ENCODE measurements around the gene TLE3.

The TLE3 gene

GRCh38 chr15:70100474-70101341 lies 3.0 kb upstream of the TLE3 start:
- in situ Hi-C loops (cut with MboI; ENCODE audit: low sequenced_read_pairs): no loop called here

DNA sequence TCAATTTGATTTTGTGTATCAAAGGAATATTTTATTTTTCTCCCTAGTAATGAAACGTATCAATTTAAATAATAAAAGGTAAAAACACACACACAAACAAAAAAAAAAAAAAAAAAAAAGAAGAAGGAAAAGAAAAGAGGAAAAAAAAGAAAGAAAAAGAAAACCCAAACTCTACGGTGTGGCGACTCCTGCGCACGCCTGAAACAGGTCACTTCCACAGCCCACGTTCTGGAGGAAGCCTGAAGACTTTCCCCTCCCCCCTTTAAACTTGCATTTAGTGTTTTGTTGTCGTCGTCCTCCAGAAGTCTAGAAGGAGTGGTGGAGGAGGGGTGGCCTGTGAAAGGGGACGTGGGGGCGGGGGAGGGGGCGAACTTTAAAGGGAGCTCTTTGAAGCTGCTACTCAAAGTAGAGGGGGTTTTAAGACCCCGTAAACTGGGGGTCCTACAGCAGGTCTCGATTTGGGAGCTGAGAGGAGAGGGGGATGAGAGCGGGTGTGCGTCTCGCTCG lies 2.3 kb upstream of the TLE3 start:
- in situ Hi-C loops (cut with MboI; ENCODE audit: low sequenced_read_pairs): loop anchor here (25.0 kb wide), 1 partner anchor 387 kb away; no protein-coding TSS in a partner anchor

GRCh38 chr15:70099167-70099966 lies 1.6 kb upstream of the TLE3 start:
- in situ Hi-C loops (cut with MboI; ENCODE audit: low sequenced_read_pairs): loop anchor here (25.0 kb wide), 1 partner anchor 388 kb away; no protein-coding TSS in a partner anchor

GRCh38 chr15:70098461-70099166 lies 897 bp upstream of the TLE3 start:
- in situ Hi-C loops (cut with MboI; ENCODE audit: low sequenced_read_pairs): loop anchor here (25.0 kb wide), 1 partner anchor 389 kb away; no protein-coding TSS in a partner anchor

DNA sequence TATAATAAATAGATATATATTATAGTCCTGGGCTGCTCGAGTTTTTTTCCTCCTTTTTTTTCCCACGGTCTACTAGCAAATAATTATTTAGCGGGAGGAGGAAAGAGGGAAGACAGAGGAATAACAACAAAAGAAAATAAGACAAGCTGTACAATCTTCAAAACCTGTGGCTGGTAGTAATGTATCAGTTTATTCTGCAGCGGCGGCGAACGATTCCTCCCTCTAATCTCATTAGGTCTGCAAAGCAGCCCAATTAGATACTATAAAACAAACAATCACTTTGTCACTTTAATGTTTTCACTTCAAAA lies 390 bp upstream of the TLE3 start:
- in situ Hi-C loops (cut with MboI; ENCODE audit: low sequenced_read_pairs): loop anchor here (25.0 kb wide), 1 partner anchor 389 kb away; no protein-coding TSS in a partner anchor

GRCh38 chr15:70097063-70097320 lies 725 bp downstream of the TLE3 start:
- in situ Hi-C loops (cut with MboI; ENCODE audit: low sequenced_read_pairs): loop anchor here (25.0 kb wide), 1 partner anchor 390 kb away; no protein-coding TSS in a partner anchor

DNA sequence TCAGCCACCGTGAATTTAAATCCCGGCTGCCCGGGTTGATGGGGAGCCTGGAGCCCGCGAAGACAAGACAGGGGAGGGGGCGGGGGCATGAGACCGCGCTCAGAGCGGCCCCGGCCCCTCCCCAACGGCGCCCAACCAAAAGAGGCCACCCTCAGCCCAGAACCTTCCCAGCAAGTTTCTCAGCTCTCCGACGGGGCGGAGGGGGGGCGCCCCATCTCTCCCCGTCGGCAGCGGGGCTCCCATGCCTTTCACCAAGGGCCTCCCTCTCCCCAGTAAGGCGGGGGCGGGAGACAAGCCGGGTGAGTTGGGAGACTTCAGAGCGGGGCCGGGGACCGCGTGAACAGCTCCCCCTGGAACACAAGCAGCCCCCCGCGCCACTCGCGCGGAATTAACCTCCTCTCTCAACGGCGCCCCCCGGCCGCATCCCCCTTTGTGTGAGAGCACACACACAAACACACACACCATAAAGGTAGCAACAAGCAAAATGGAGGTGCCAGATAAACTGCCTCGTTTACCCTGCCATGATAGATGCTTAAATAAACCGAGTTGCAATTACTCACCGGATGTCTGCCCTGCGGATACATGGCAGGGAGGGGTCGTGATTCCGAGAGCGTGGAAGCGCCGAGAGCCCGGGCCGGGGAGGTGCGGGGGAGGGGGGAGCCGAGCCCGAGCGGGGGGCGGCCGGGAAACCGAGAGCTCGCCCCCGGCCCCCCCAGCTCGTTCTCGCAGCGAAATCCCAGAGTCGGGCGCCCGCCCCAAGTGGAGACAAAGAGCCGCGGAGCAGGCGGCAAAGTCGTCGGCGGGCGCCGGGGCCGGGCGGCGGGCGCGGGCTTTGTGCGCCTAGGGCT lies 1.3 kb downstream of the TLE3 start:
- in situ Hi-C loops (cut with MboI; ENCODE audit: low sequenced_read_pairs): loop anchor here (25.0 kb wide), 1 partner anchor 391 kb away; no protein-coding TSS in a partner anchor

- in situ Hi-C loops (cut with MboI; ENCODE audit: low sequenced_read_pairs): loop anchor here (25.0 kb wide), 1 partner anchor 392 kb away; no protein-coding TSS in a partner anchor
Measured at GRCh38 chr15:70095408-70096214, 2.1 kb downstream of the TLE3 start.

DNA sequence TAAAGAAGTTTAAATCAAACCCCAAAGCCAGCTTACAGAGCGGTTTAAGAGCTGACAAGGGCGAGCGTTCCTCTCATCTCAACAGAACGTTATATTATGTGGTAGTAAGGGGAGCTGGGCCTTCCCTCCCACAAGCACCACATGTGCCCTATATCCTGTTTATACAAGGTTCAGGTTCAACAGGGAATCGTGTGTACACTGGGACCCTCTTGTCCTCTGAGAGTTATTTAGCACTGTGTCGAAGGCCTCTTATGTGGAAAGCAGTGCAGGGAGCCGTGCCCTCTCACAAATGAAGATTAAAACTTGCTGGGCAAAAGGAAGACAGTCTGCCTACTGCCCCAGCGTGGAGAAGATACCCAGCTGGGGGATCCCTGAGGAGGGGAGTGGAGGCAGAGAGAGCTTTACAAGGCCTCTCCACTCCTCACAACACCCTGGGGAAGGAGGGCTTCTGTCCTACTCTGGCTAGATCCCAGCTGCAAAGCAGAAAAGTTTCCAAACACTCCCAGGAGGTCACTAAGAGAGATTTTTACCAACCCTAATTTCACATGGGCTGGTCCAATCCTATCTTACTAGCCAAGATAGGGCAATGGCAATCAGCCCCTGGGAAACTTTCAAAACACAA lies 2.9 kb downstream of the TLE3 start:
- in situ Hi-C loops (cut with MboI; ENCODE audit: low sequenced_read_pairs): loop anchor here (25.0 kb wide), 1 partner anchor 392 kb away; no protein-coding TSS in a partner anchor

- in situ Hi-C loops (cut with MboI; ENCODE audit: low sequenced_read_pairs): loop anchor here (25.0 kb wide), 1 partner anchor 394 kb away; no protein-coding TSS in a partner anchor
Measured at GRCh38 chr15:70093481-70094319, 4.0 kb downstream of the TLE3 start.

DNA sequence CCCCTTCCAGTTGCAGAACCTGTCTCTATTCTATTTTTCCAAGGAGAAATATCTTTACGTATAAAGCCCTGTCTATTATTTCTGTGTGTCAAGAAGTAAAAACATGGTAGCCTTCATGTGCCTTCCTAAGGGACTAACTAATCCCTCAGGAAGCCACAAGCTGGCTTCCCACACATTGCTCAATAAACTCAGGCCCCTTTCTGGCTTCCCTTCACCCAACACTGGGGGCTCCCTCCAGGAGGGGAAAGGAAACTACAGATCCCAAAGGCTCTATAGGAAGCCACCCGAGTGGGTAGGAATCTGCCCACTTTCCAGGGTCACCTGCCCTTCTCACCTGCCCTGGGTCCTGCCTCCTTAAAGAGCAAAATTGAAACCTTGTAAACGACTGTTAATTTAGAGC lies 4.6 kb downstream of the TLE3 start:
- in situ Hi-C loops (cut with MboI; ENCODE audit: low sequenced_read_pairs): loop anchor here (25.0 kb wide), 1 partner anchor 394 kb away; no protein-coding TSS in a partner anchor

DNA sequence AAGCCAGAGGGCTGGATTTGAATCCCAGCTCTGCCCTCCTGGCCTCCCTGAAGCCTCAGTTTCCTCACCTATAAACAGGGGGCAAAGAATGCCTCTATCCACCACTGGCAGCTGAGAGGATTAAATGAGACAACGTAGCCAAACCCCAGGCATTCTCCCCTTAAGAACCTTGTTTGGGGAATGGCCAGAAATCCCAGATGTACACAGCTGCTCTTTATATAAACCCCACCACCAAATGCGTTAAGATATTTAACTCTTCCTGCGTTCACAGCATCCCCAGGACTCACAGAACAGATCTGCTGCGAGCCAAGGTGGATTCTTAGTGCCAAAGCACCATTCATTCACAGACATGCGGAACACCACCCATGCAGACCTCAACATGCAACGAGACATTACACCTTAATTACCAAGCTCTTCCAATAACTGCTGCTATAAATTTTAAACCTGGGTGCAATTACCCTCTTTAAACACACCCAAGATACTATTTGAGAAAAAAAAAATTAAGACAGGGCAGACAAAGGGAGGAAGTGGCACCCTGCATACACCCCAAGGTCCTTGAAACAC lies 5.2 kb downstream of the TLE3 start:
- in situ Hi-C loops (cut with MboI; ENCODE audit: low sequenced_read_pairs): loop anchor here (25.0 kb wide), 1 partner anchor 395 kb away; no protein-coding TSS in a partner anchor

DNA sequence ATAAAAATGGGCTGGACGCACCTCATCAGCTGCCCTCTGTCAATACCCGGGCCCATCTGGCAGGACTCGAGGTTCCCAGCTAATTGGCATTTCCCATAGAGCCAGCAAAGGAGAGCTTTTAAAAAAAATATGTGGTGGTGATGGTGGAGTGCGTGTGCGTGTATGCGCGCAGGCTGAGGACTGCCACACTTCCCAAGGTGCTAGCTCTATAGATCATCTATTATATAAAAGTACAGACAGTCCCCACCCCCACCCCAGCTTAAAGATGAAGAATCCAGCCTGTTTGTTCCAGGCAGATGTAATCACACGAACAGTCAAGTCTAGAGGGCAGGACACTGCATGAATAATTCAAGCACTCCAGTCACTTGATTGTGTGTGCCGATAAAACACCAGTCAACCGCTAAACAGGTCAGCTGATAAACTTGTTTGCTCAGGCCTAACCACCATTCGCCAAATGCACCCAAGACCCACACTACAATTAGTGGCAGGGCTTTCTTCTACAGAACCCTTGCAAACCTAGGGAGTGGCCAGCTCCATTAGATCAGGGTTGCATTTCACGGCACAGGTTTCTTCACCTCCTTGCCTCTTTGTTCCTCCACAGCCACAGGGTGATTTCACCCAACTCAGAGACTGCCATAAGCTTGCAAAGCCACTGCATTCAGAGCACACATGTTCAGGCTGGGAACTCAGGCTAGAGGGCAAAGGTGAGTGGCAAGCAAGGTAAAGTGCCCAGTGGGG lies 5.8 kb downstream of the TLE3 start:
- in situ Hi-C loops (cut with MboI; ENCODE audit: low sequenced_read_pairs): loop anchor here (25.0 kb wide), 1 partner anchor 395 kb away; no protein-coding TSS in a partner anchor

- in situ Hi-C loops (cut with MboI; ENCODE audit: low sequenced_read_pairs): loop anchor here (25.0 kb wide), 1 partner anchor 397 kb away; no protein-coding TSS in a partner anchor
Measured at GRCh38 chr15:70090436-70091296, 7.1 kb downstream of the TLE3 start.

DNA sequence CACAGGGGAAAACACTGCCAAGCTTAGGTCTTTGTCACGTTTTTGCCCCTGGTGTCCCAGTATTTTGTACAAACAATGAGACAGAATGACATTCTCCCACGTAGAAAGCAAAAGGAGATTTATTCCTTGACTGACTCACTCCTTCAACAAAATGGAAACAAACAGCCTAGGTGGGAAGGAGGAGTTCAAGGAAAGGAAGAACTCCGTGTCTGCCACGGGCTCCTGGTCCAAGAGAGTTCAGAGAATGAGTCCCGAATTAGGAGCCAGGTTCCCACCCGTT lies 8.1 kb downstream of the TLE3 start:
- in situ Hi-C loops (cut with MboI; ENCODE audit: low sequenced_read_pairs): loop anchor here (25.0 kb wide), 1 partner anchor 398 kb away; no protein-coding TSS in a partner anchor

Measured in HL-60/S4 treated with phorbol 12-myristate 13-acetate at 8.2 ng/mL for 4 days and 3 days (cell line).